Putamen (tissue), 1 donor: Measurements from ENCODE around the gene BPIFB4.
"Not testable (repeated sequence)": the region's sequence is repeated elsewhere in the genome, so short reads cannot be mapped to it uniquely, and the experiment has no call there.

Source experiments
- DNase-seq: peaks from one replicate; pipeline ENCODE4 v3.0.0-alpha.2; 2016; ENCODE audit warnings: low spot score

Gene BPIFB4

DNA sequence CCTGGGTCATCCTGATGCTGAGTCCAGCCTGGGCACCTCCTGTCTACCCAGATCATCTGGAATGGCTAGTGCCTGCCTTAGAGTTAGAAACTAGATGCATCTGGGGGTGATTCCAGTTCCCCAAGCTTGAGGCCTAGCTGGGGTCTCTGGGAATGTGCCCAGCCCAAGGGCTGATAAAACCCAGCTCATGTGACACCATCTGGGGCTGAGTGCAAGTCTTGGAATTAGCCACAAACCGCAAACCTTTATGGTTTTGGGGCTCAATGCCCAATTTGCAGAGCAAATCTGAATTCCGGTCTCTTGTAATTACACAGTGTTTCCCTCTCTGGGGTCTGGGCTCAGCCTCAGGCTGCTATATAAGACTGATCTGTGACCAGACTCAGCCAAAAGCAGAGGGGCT, at the start of gene BPIFB4:
Gene BPIFB4, plus strand, starts transcription at position 385 of the 400 bp plus-strand sequence. CDS start 1,884 bp downstream, outside the sequence.
- DNase-seq = no peak

GRCh38 chr20:33030076-33030475, 49.4 kb upstream of the BPIFB4 start:
- no peak for DNase-seq

- DNase-seq = no peak
Observed at GRCh38 chr20:33030569-33030968, 48.9 kb upstream of the BPIFB4 start.

- no peak for DNase-seq
Observed at GRCh38 chr20:33031531-33031930, 47.9 kb upstream of the BPIFB4 start, which contains the start of gene BPIFB6. BPIFB6 (plus strand) TSS chr20:33031648; CDS start chr20:33031648, 0 bp downstream.

GRCh38 chr20:33032555-33032954, 46.9 kb upstream of the BPIFB4 start:
- no peak for DNase-seq

DNA sequence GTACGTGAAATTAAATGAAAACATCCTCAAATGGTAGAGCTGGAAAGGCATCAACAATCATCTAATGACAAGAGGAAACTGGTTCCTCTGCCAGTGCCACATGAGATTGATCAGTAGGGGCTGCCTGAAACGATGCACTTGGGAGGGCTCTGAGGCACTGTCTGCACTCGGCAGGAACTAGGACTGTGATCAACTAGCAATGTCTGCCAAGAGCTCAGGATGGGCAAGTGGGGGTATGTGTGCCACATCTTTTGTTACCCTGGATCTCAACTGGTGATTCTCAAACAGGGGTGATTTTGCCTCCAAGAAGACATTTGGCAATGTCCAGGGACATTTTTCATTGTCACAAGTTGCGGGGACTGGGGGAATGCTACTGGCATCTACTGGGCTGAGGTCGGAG, 46.1 kb upstream of the BPIFB4 start:
- no peak for DNase-seq

- no peak for DNase-seq
Observed at GRCh38 chr20:33034115-33034514, 45.3 kb upstream of the BPIFB4 start.

DNA sequence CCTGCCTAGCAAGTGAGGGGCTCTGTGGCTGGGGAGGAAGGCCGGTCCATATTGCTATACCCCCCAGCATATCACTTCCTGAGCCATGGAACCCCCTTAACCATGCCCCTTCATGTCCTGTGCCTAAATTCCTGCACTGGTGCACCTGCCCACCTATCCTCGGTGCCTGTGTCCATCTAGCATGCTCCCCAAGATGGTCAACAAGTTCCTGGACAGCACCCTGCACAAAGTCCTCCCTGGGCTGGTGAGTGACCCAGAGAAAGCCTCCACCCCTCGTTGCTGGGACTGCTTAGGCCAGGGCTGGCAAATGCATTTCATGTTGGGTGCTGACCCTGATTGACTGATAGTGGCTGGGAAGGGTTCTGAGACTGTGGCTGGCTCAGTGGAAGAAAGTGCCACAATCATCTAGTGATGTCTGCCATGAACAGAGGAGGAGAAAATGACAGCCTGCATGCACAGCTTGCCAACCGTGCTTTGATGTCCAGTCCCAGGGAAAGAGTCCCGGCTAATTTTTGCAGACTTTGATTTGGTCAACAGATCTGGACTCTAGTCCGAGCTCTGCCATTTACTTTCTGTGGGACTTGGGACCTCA, 44.4 kb upstream of the BPIFB4 start:
- no peak for DNase-seq

DNA sequence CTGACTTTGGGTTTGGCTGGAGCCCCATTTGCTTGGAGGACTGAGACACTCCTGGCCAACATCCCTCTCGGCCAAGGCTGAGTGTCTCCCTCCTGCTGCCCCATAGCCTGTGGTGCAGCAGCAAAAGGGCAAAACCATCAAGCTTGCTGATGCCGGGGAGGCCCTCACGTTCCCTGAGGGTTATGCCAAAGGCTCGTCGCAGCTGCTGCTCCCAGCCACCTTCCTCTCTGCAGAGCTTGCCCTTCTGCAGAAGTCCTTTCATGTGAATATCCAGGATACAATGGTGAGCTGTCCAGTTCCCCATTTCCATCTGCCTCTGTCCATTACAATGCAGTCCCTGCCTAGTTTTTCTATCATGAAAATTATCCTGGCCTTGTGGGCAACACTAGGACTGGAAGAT, 42.0 kb upstream of the BPIFB4 start:
- no peak for DNase-seq

- DNase-seq = no peak
Observed at GRCh38 chr20:33038243-33038642, 41.2 kb upstream of the BPIFB4 start.

DNA sequence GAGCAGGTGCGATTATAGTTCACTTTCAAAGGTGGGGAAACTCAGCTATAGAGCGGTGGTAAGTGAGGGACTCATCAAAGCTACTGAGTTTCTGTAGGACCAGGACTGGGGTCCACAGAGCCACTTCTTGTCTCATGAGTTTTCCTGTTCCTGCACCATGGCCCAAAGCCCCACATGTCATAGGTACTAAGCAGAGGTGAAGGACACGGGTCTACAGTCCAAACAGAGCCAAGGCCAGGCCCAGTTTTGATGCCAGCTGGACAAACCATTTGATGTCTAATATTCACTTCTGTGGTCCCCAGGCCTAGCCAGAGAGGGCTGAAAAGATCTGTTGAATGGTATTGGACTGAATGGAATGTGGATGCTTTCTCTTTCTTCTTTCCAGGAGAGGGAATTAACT, 37.0 kb upstream of the BPIFB4 start:
- no peak for DNase-seq

DNA sequence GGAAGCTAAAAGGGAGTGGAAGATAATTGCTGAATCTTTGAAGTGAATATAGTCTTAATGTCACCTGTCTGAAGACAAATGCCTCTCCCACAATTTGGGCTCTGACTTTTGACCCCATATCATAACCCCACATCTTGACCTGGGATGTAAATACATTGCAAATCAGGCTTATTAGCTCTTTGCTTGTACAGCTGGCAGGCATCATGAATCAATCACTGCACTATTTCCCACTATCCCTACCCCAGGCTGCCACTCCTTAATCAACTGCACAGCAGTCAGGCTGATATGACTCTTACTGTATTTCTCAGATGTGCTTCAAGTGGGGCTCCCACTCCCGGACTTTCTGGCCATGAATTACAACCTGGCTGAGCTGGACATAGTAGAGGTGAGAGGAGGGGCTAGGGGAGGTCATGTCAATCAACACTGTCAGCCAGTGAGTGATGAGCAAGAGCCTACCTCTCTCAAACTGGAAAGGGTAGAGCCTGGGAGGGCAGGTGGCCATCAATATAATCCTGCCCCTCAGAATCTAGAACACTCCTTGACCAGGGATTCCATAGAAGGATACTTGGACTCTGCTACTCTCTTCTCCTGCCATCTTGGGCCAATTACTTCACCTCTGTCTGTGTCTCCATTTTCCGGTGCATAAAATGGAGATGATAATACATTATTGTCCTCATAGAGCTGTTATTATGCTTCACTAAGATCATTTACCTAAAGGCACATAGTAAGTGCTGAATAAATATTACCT, 36.3 kb upstream of the BPIFB4 start:
- no peak for DNase-seq

DNA sequence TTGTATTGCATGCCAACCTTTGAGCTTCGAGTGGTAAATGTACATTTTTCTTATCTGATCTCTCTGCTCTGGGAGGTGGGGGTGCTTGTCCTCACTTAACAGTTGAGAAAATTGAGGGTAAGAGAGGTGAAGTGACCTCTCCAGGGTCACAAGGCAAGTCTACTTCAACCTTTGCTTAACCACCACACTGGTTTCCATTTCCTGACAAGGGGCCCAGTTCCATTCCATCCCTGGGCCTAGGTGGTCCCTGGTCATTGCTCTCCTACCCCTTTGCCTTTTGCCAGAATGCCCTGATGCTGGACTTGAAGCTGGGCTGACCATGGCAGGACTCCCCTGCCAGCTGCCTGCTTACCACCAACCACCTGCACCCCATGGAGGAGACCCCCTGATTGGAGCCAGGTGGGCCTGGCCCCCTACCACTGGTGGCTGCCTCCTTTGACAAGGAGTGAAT, 35.7 kb upstream of the BPIFB4 start:
- DNase-seq = no peak

- DNase-seq = not testable (repeated sequence)
Observed at GRCh38 chr20:33045129-33045721, 34.2 kb upstream of the BPIFB4 start.

- DNase-seq = no peak
Observed at GRCh38 chr20:33046412-33046811, 33.0 kb upstream of the BPIFB4 start.

- DNase-seq = no peak
Observed at GRCh38 chr20:33051333-33051732, 28.1 kb upstream of the BPIFB4 start.

DNA sequence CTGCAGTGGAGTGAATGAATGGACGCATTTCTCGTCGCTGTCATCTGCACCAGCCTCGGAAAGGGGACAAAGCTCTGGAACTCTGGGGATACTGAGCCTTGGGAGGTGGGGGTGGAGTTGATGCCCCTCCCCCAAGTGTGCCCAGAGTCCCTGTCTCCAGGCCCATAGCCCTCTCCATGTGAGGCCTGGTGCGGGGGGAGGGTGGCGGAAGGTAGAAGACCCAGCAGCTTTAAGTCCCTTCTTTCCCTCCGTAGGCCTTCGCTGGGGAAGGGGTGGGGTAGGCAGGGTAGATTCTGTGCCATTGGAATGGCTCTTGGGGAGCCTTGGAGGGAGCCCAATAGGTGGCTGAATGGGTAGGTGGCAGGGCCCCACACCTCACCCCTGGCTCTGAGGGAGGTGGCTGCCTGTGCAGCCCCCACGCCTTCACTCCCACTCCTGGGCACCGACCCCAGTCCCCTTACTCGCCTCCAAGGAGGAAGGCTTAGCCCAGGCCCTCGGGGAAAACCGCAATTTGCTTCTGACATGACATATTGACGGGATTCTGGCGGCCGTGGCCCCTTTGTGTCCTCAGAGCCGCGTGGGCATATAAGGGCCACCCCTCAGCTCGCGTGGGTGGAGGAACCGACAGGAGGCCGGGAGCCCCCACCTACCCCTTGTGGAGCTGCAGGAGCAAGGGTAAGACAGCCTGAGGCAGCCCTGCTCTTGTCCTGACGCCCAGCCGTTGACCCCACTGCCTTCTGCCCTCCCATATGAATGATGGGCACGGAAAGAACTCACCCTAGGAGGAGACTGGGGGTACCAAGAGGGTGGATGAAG, 25.9 kb upstream of the BPIFB4 start, which contains the start of gene BPIFB3:
Gene BPIFB3, plus strand, starts transcription at position 613 of the 816 bp plus-strand sequence. CDS start 1,533 bp downstream, outside the sequence.
- DNase-seq = no peak

GRCh38 chr20:33054381-33054780, 25.1 kb upstream of the BPIFB4 start:
- no peak for DNase-seq

DNA sequence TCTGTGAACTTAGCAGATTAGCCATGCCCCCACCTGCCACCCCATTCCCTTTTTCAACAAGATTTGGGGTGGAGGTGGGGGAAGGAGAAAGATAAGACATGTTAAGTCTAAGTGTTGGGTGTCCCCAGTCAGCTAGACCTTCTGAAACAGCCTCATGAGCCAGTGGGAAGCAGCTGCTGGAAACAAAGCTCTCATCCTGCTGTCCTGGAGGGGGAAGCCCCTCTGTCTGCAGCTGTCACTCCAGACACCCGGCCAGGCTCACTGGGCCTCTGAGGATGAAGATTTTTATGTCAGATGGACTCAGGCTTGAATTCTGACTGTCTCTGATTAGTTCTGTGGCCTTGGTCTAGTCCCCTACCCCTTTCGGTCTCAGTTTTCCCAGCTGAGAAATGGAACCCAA, 24.7 kb upstream of the BPIFB4 start:
- DNase-seq = no peak

DNA sequence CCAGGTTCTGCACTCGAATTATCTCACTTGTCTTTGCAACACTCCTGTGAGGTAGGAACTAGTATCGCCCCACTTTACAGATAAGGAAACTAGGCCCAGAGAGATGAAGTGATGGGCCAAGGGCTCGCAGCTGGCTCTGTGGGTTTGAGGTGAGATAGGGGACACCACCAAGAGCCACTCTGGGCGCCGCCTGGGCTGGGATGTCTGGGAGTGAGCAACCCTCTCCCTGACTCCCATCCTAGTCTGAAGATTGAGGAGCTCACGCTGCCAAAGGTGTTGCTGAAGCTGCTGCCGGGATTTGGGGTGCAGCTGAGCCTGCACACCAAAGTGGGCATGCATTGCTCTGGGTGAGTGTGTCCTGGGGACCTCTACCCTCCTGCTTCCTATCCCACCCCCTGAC, 20.3 kb upstream of the BPIFB4 start:
- no peak for DNase-seq

- DNase-seq = no peak
Observed at GRCh38 chr20:33059741-33060390, 19.6 kb upstream of the BPIFB4 start.

DNA sequence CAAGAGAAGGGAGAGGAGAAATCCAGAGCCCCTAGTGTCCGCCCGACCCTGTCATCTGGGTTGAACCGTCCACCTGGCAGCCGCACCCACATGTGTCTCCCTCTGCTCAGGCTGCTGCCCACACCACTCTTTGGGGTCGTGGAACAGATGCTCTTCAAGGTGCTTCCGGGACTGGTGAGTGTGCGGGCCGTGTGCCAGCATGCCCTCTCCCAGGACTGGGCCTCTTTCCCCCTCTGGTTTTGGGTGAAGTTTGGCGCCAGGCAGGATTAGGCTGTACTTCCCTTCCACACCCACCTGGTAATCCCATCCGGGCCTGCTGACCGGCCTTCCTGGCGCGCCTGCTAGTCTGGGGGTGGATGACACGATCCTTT, 17.8 kb upstream of the BPIFB4 start:
- DNase-seq = no peak
